ENCODE measurements around the gene ANKRD29. TPM values are rescaled to one million over a fixed set of nuclear protein-coding genes. Genes with fewer than 3 reads are reported as not detected.

The ANKRD29 gene
- total and polyA plus RNA-seq, 10 of the 15 experiments (the other 5 are each of a cell fraction or from before 2014, with no cell fraction given), result 0.53 to 9.2 (median 1.6) TPM

- no peaks in the 10 kb centered on the region for H3K27me3 ChIP-seq (replicated peaks in 1 of 2; ENCODE audit: control insufficient read depth in 2 of 2, insufficient read depth in 2 of 2, low read length in 1 of 2)
- no peaks in the 10 kb centered on the region for H3K36me3 ChIP-seq (ENCODE audit: control insufficient read depth in 2 of 2, insufficient read depth in 2 of 2, low read length in 1 of 2)
- ChIA-PET RAD21 (ENCODE audit: unreplicated experiment) (no interaction called here), POLR2A (no interaction called here), SMC1A (ENCODE audit: uncharacterized antibody, unreplicated experiment) (interaction anchor here (0.6 to 1.3 kb wide), 4 partner anchors 15 to 154 kb away, joined by 3 read pairs; partner anchors contain the start of gene RMC1), CTCF (interaction anchor here (1.3 kb wide), 1 partner anchor 13 kb away, joined by 3 read pairs; no protein-coding TSS in a partner anchor)
- FAIRE-seq (no peak), DNase-seq (ENCODE audit: low read depth, low spot score) (no peak), ATAC-seq (no peak)
- H3K9me3 ChIP-seq (replicated peaks; ENCODE audit: control insufficient read depth, insufficient read depth, low read length), result no peaks in the 10 kb centered on the region
- H3K79me2 ChIP-seq (ENCODE audit: control insufficient read depth, insufficient read depth, low read length), result no peaks in the 10 kb centered on the region
- no peak overlapping the region for H3K4me3 ChIP-seq
- in situ Hi-C loops (cut with MboI), result no loop called here
- H3K4me2 ChIP-seq (ENCODE audit: control insufficient read depth, insufficient read depth), result no peak overlapping the region
- no peaks in the 10 kb centered on the region for H4K20me1 ChIP-seq (ENCODE audit: control insufficient read depth, insufficient read depth)
- no peak overlapping the region for H3K9ac ChIP-seq (ENCODE audit: control insufficient read depth, insufficient read depth, low read length)
- WGBS (ENCODE audit: insufficient coverage, insufficient replicate concordance, low lambda C conversion rate, missing lambda C conversion rate), result 81% methylated on average over 5 of the region's 5 CpGs
- no TSS peak for BruUV-seq (replicated peaks)
- TF ChIP-seq IKZF1 (conservative IDR thresholded peaks at IDR 0.05) (0 out of 2 replicates have a peak, but pooled peaks have one; percentile 13), SMC3 (IDR thresholded peaks at IDR 0.05; ENCODE audit: borderline replicate concordance, low read length) (no peak)
- H2AFZ ChIP-seq (ENCODE audit: control insufficient read depth, low read depth, low read length), result no peak overlapping the region
- H3K27ac ChIP-seq (ENCODE audit: control insufficient read depth, insufficient read depth), result no peak overlapping the region
- intact Hi-C loops (cut with micrococcal nuclease; ENCODE audit: unreplicated experiment), result no loop called here
- no peaks in the 10 kb centered on the region for H3K4me1 ChIP-seq (ENCODE audit: control insufficient read depth, insufficient read depth, low read length)
Measured at GRCh38 chr18:23609390-23610023, 53.2 kb downstream of the ANKRD29 start.

GRCh38 chr18:23608211-23608610 is 54.5 kb downstream of the ANKRD29 start:
- Histone ChIP-seq H3K9ac (ENCODE audit: control insufficient read depth, insufficient read depth, low read length) (no peak overlapping the region), H2AFZ (ENCODE audit: control insufficient read depth, low read depth, low read length) (no peak overlapping the region), H3K4me2 (ENCODE audit: control insufficient read depth, insufficient read depth) (no peak overlapping the region), H3K36me3 (ENCODE audit: control insufficient read depth in 2 of 2, insufficient read depth in 2 of 2, low read length in 1 of 2) (no peaks in the 10 kb centered on the region), H3K27me3 (replicated peaks in 1 of 2; ENCODE audit: control insufficient read depth in 2 of 2, insufficient read depth in 2 of 2, low read length in 1 of 2) (no peaks in the 10 kb centered on the region), H3K4me3 (no peak overlapping the region), H3K79me2 (ENCODE audit: control insufficient read depth, insufficient read depth, low read length) (no peaks in the 10 kb centered on the region), H3K4me1 (ENCODE audit: control insufficient read depth, insufficient read depth, low read length) (no peaks in the 10 kb centered on the region), H3K27ac (ENCODE audit: control insufficient read depth, insufficient read depth) (no peak overlapping the region), H3K9me3 (replicated peaks; ENCODE audit: control insufficient read depth, insufficient read depth, low read length) (no peaks in the 10 kb centered on the region), H4K20me1 (ENCODE audit: control insufficient read depth, insufficient read depth) (no peaks in the 10 kb centered on the region)
- SMC1A ChIA-PET (ENCODE audit: uncharacterized antibody, unreplicated experiment), result interaction anchor here (0.9 kb wide), 1 partner anchor 10 kb away, joined by 3 read pairs; no protein-coding TSS in a partner anchor
- intact Hi-C loops (cut with micrococcal nuclease; ENCODE audit: unreplicated experiment) (no loop called here), in situ Hi-C loops (cut with MboI) (no loop called here)
- no TSS peak for BruUV-seq (replicated peaks)
- WGBS (ENCODE audit: insufficient coverage, insufficient replicate concordance, low lambda C conversion rate, missing lambda C conversion rate), result 36% methylated on average over 2 of the region's 2 CpGs
- POLR2A ChIA-PET, result no interaction called here
- DNase-seq (ENCODE audit: low read depth, low spot score), result no peak
- no peak for ATAC-seq
- no peak for FAIRE-seq
- CTCF ChIA-PET, result interaction anchor here (0.8 to 1.9 kb wide), 7 partner anchors 10 to 203 kb away, joined by 3 to 8 read pairs (median 4); no protein-coding TSS in a partner anchor
- RAD21 ChIA-PET (ENCODE audit: unreplicated experiment), result no interaction called here
- TF ChIP-seq YBX1 (IDR thresholded peaks at IDR 0.05) (no peak), RUNX3 (IDR thresholded peaks at IDR 0.05; ENCODE audit: low read length) (no peak), POLR2AphosphoS5 (IDR thresholded peaks at IDR 0.05; ENCODE audit: low read length) (no peak), MXI1 (IDR thresholded peaks at IDR 0.05; ENCODE audit: low read depth, low read length) (no peak), WRNIP1 (IDR thresholded peaks at IDR 0.05; ENCODE audit: borderline replicate concordance, low read depth, low read length) (no peak), PAX8 (IDR thresholded peaks at IDR 0.05) (no peak), CHD2 (IDR thresholded peaks at IDR 0.05; ENCODE audit: borderline replicate concordance, low read depth, low read length) (no peak), MEF2B (IDR thresholded peaks at IDR 0.05; ENCODE audit: partially characterized antibody, poor library complexity, severe bottlenecking) (no peak), EZH2 (IDR thresholded peaks at IDR 0.05; ENCODE audit: borderline replicate concordance, control insufficient read depth, low read depth, low read length) (no peak), CEBPZ (IDR thresholded peaks at IDR 0.05; ENCODE audit: low read depth, low read length) (no peak), FOXK2 (IDR thresholded peaks at IDR 0.05) (no peak), IRF5 (IDR thresholded peaks at IDR 0.05; ENCODE audit: borderline replicate concordance) (no peak)
